Naive thymus-derived CD4-positive, alpha-beta T cell (primary cell): ENCODE data around the gene MAP2K3. TPM values are rescaled to one million over a fixed set of nuclear protein-coding genes. Genes with fewer than 3 reads are reported as not detected.

Experiments used
- ATAC-seq: fragments of 150-1000 bp; cut with Tn5 transposase; 2 replicates; pipeline ENCODE4 v1.10.0; 2021; ENCODE audit warnings: mild to moderate bottlenecking, moderate library complexity
- CTCF ChIA-PET: fragments of 350-600 bp; sonication (Branson Sonifier 250); formaldehyde crosslinking; loops from one replicate; lab custom pipeline; 2021; ENCODE audit warnings: antibody characterized with exemption; lab: Charles Lee
- POLR2A ChIA-PET: fragments of 350-600 bp; sonication (Branson Sonifier 250); formaldehyde crosslinking; loops from one replicate; lab custom pipeline; 2021; ENCODE audit warnings: antibody characterized with exemption, inconsistent platforms; lab: Charles Lee
- DNase-seq, 9 donors: peaks; one replicate each; pipeline versions ENCODE4 v3.0.0 to v3.0.0-alpha.2; 2020 to 2022; ENCODE audit warnings: mixed read lengths in 1 of 9
- H3K27ac ChIP-seq: one replicate; pipeline ENCODE4 v1.7.0; 2013; ENCODE audit warnings: mild to moderate bottlenecking, low read depth, low read length, moderate library complexity
- H3K27me3 ChIP-seq, 2 donors: one replicate each; pipeline ENCODE4 v1.7.0; 2013; ENCODE audit warnings: low read length in 2 of 2, mild to moderate bottlenecking in 2 of 2, moderate library complexity in 2 of 2; ENCODE audit not compliant: control insufficient read depth in 2 of 2, insufficient read depth in 2 of 2
- H3K36me3 ChIP-seq, 3 experiments: 1 replicate in 2 of 3; 2 replicates in 1 of 3; pipeline ENCODE4 v1.7.0; 2013; ENCODE audit warnings: low read length in 3 of 3, mild to moderate bottlenecking in 3 of 3, moderate library complexity in 1 of 3; ENCODE audit not compliant: insufficient read depth in 3 of 3, control insufficient read depth in 2 of 3
- H3K4me1 ChIP-seq, 2 donors: one replicate each; pipeline ENCODE4 v1.7.0; 2013; ENCODE audit warnings: low read length in 2 of 2, mild to moderate bottlenecking in 2 of 2, moderate library complexity in 1 of 2; ENCODE audit not compliant: control insufficient read depth in 2 of 2, insufficient read depth in 2 of 2
- H3K4me3 ChIP-seq: 2 replicates; pipeline ENCODE4 v1.7.0; 2013; ENCODE audit warnings: mild to moderate bottlenecking, low read length
- H3K9me3 ChIP-seq, 3 experiments: 1 replicate in 2 of 3; 2 replicates in 1 of 3; pipeline ENCODE4 v1.7.0; 2013; ENCODE audit warnings: low read length in 3 of 3; ENCODE audit not compliant: control insufficient read depth in 2 of 3
- H3K27ac Mint-ChIP-seq, 9 donors: one replicate each; pipeline ENCODE4 v1.8.0; 2020 to 2022; ENCODE audit warnings: mixed read lengths in 9 of 9, mild to moderate bottlenecking in 8 of 9, moderate library complexity in 5 of 9, inconsistent platforms in 2 of 9
- H3K27me3 Mint-ChIP-seq, 5 donors: one replicate each; pipeline ENCODE4 v1.8.0; 2021 to 2022; ENCODE audit warnings: mixed read lengths in 5 of 5, mild to moderate bottlenecking in 1 of 5
- H3K36me3 Mint-ChIP-seq, 5 donors: one replicate each; pipeline ENCODE4 v1.8.0; 2020 to 2022; ENCODE audit warnings: mixed read lengths in 5 of 5, mild to moderate bottlenecking in 3 of 5, inconsistent platforms in 1 of 5
- H3K4me1 Mint-ChIP-seq, 7 donors: one replicate each; pipeline ENCODE4 v1.8.0; 2020 to 2022; ENCODE audit warnings: mixed read lengths in 7 of 7, mild to moderate bottlenecking in 3 of 7, inconsistent platforms in 1 of 7
- H3K4me3 Mint-ChIP-seq, 10 donors: one replicate each; pipeline ENCODE4 v1.8.0; 2020 to 2022; ENCODE audit warnings: mild to moderate bottlenecking in 10 of 10, mixed read lengths in 10 of 10, moderate library complexity in 6 of 10, inconsistent platforms in 2 of 10
- H3K9me3 Mint-ChIP-seq, 11 donors: one replicate each; pipeline ENCODE4 v1.8.0; 2020 to 2022; ENCODE audit warnings: mixed read lengths in 11 of 11, mild to moderate bottlenecking in 4 of 11, inconsistent platforms in 1 of 11, moderate library complexity in 1 of 11
- intact Hi-C, 2 donors: fragments of 100-400 bp; cut with micrococcal nuclease; formaldehyde crosslinking; loops; one replicate each; pipeline ENCODE4 v1.15.1; 2023
- polyA plus RNA-seq, 2 donors: library from polyadenylated mRNA; unstranded; fragments of 300-500 nt; fragmentation: Illumina TruSeq; gene quantifications; one replicate each; pipeline ENCODE4 v1.2.3, GENCODE V29; 2021
- total RNA-seq, 6 experiments: library from RNA in 5 of 6; stranded (reverse) in 5 of 6; gene quantifications; 1 replicate in 5 of 6; 2 replicates in 1 of 6; pipeline ENCODE4 v1.2.3 and lab custom pipeline; 2021 to 2026

MAP2K3 gene
- total and polyA plus RNA-seq, 7 experiments from 2014 or later = 37.5 to 127 (median 47.7) TPM

- Histone ChIP-seq H3K27me3 (no peaks in the 10 kb centered on the region), H3K9me3 (no peaks in the 10 kb centered on the region), H3K4me3 (no peak overlapping the region), H3K36me3 (no peaks in the 10 kb centered on the region), H3K4me1 (no peaks in the 10 kb centered on the region), H3K27ac (no peak overlapping the region)
- no peak overlapping the region for H3K4me3 Mint-ChIP-seq
- no peaks in the 10 kb centered on the region for H3K9me3 Mint-ChIP-seq
- DNase-seq = no peak
- ChIA-PET POLR2A (interaction anchor here (0.6 kb wide), 1 partner anchor 1830 kb away, joined by 3 read pairs; no protein-coding TSS in a partner anchor), CTCF (interaction anchor here (0.6 kb wide), 1 partner anchor 9 kb away, joined by 6 read pairs; no protein-coding TSS in a partner anchor)
- intact Hi-C loops = no loop called here
- no peaks in the 10 kb centered on the region for H3K27me3 Mint-ChIP-seq
- H3K4me1 Mint-ChIP-seq = peaks cover 0 to 2% (median 0%) of the 10 kb centered on the region in 7 donors
- no peaks in the 10 kb centered on the region for H3K36me3 Mint-ChIP-seq
- ATAC-seq = no peak
- H3K27ac Mint-ChIP-seq = peak overlapping the region in 1 of 9 donors; percentile 25
Measured at GRCh38 chr17:21360048-21360447, 75.5 kb downstream of the MAP2K3 start.

GRCh38 chr17:21361020-21361809 lies 76.7 kb downstream of the MAP2K3 start:
- Mint-ChIP-seq H3K4me1 (peaks cover 0 to 2% (median 0%) of the 10 kb centered on the region in 7 donors), H3K9me3 (no peaks in the 10 kb centered on the region), H3K4me3 (no peak overlapping the region), H3K36me3 (no peaks in the 10 kb centered on the region), H3K27ac (no peak overlapping the region), H3K27me3 (no peaks in the 10 kb centered on the region)
- intact Hi-C loops = no loop called here
- ATAC-seq = no peak
- Histone ChIP-seq H3K36me3 (no peaks in the 10 kb centered on the region), H3K9me3 (no peaks in the 10 kb centered on the region), H3K27ac (no peak overlapping the region), H3K4me3 (no peak overlapping the region), H3K4me1 (no peaks in the 10 kb centered on the region), H3K27me3 (no peaks in the 10 kb centered on the region)
- POLR2A ChIA-PET = no interaction called here
- CTCF ChIA-PET = no interaction called here
- DNase-seq = no peak

GRCh38 chr17:21362331-21362931 lies 77.9 kb downstream of the MAP2K3 start:
- ChIA-PET CTCF (no interaction called here), POLR2A (no interaction called here)
- Mint-ChIP-seq H3K27me3 (no peaks in the 10 kb centered on the region), H3K36me3 (no peaks in the 10 kb centered on the region), H3K9me3 (no peaks in the 10 kb centered on the region), H3K4me1 (peaks cover 0 to 2% (median 0%) of the 10 kb centered on the region in 7 donors), H3K27ac (no peak overlapping the region), H3K4me3 (no peak overlapping the region)
- no peaks in the 10 kb centered on the region for H3K9me3 ChIP-seq
- no peak overlapping the region for H3K27ac ChIP-seq
- no peaks in the 10 kb centered on the region for H3K27me3 ChIP-seq
- no peak for DNase-seq
- intact Hi-C loops = no loop called here
- no peak overlapping the region for H3K4me3 ChIP-seq
- no peak for ATAC-seq
- no peaks in the 10 kb centered on the region for H3K36me3 ChIP-seq
- H3K4me1 ChIP-seq = no peaks in the 10 kb centered on the region

- DNase-seq (no peak), ATAC-seq (no peak)
- POLR2A ChIA-PET = no interaction called here
- peak overlapping the region in 2 of 9 donors; percentile 23 to 35 for H3K27ac Mint-ChIP-seq
- Histone ChIP-seq H3K36me3 (no peaks in the 10 kb centered on the region), H3K9me3 (no peaks in the 10 kb centered on the region), H3K27ac (no peak overlapping the region), H3K4me3 (no peak overlapping the region), H3K27me3 (no peaks in the 10 kb centered on the region), H3K4me1 (no peaks in the 10 kb centered on the region)
- H3K4me3 Mint-ChIP-seq = no peak overlapping the region
- no peaks in the 10 kb centered on the region for H3K36me3 Mint-ChIP-seq
- intact Hi-C loops = no loop called here
- peaks cover 0 to 3% (median 0%) of the 10 kb centered on the region in 7 donors for H3K4me1 Mint-ChIP-seq
- no peaks in the 10 kb centered on the region for H3K27me3 Mint-ChIP-seq
- CTCF ChIA-PET = no interaction called here
- no peaks in the 10 kb centered on the region for H3K9me3 Mint-ChIP-seq
Measured at GRCh38 chr17:21363776-21364642, 79.5 kb downstream of the MAP2K3 start.

Other genes starting within 250 kb of the MAP2K3 start
- gene USP22, start 241.7 kb upstream of the MAP2K3 start, total RNA-seq = 100 to 1,000 TPM; 134 to 172 (median 159) TPM
- gene USP22, start 241.7 kb upstream of the MAP2K3 start, polyA plus RNA-seq = 10 to 100 TPM; 35.0 to 50.7 TPM
- gene DHRS7B, start 157.7 kb upstream of the MAP2K3 start, total RNA-seq = 10 to 100 TPM in 2 of 5 experiments, 1 to 10 TPM in 3; 7.5 to 15.1 (median 10.0) TPM
- gene DHRS7B, start 157.7 kb upstream of the MAP2K3 start, polyA plus RNA-seq = 10 to 100 TPM in 1 of 2 donors, 1 to 10 TPM in 1; 5.9 to 13.7 TPM
- gene TMEM11, start 70.5 kb upstream of the MAP2K3 start, total RNA-seq = 10 to 100 TPM; 11.7 to 22.9 (median 19.3) TPM
- 10 to 100 TPM; 23.5 to 47.9 TPM for gene TMEM11, start 70.5 kb upstream of the MAP2K3 start, polyA plus RNA-seq
- 10 to 100 TPM in 2 of 5 experiments, 1 to 10 TPM in 3; 2.5 to 11.1 (median 8.9) TPM for gene NATD1, start 31.3 kb upstream of the MAP2K3 start, total RNA-seq
- gene NATD1, start 31.3 kb upstream of the MAP2K3 start, polyA plus RNA-seq = 1 to 10 TPM; 1.7 to 2.9 TPM
- gene KCNJ12, start 91.6 kb downstream of the MAP2K3 start, total RNA-seq = under 1 TPM in 2 of 5 experiments, not detected in 3; 0.19 to 0.24 TPM
- gene KCNJ12, start 91.6 kb downstream of the MAP2K3 start, polyA plus RNA-seq = not detected